GM21360 (cell line): ENCODE measurements around the gene ARFGAP1.

Experiments
- ATAC-seq: cut with Tn5 transposase; IDR thresholded peaks from one replicate; pipeline ENCODE4 v1.9.1; 2021; ENCODE audit warnings: mild to moderate bottlenecking, moderate library complexity; ENCODE audit not compliant: unreplicated experiment

Gene ARFGAP1

DNA sequence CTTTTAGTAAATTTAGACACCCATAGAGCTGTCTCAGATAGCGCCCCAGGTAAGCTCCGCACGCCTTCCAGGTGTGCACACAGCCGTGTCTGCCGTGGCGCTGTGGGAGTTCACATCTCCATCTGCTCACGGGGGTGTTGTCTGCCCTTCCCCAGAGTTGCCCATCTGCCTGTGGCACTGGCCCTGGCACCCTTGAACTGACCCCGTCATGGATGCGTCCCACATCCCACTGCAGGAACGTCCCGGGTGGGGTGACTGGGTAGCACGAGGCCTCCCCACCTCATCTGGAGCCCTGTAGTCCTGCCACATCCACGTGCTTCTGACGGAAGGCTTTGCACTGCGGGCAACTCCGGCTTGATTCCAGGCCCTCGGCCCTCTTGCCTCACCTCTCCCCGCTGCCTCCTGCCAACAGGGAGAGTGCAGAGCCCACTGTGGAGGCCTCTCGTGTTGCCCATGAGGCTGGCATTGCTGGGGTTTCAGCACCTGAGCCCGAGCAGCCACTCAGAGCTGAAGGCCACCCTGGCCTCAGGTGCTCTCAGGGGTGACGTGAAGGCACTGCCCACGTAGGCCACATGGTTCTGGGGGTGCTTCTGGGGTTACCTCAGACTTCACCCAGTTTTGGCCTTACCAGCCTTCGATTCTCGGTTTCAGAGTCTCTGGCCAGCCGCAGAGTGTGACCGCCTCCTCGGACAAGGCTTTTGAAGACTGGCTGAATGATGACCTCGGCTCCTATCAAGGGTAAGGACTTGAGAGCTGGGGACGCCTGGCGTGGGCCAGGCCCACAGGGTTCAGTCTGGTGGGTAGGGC lies 5.1 kb downstream of the ARFGAP1 start:
- no peak for ATAC-seq

DNA sequence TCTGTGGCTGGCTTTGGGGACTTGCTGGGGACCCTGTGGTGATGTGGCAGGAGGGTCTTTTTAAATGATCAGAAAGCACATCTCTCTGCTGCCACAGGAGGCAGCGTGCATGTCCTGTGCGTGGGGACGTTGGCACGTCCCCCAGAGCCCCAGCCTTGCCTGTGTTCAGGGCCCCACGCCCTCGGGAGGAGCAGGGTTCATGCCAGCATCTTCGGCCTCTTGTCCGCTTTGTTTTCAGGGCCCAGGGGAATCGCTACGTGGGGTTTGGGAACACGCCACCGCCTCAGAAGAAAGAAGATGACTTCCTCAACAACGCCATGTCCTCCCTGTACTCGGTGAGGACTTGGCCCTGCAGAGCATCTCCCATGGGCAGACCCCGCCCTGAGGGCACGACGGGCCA lies 6.0 kb downstream of the ARFGAP1 start:
- no peak for ATAC-seq

DNA sequence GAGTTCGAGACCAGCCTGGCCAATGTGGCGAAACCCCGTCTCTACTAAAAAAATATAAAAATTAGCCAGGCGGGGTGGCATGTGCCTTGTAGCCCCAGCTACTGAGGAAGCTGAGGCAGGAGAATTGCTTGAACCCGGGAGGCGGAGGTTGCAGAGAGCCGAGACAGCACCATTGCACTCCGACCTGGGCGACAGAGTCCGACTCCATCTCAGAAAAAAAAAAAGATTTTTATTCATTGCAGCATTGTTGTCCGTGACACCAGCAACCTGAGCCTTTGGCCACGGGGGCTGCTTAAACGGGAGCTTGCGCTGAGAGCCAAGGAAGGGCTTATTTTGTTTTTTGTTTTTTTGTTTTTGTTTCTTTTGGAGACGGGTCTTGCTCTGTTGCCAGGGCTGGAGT lies 7.3 kb downstream of the ARFGAP1 start:
- ATAC-seq = no peak

DNA sequence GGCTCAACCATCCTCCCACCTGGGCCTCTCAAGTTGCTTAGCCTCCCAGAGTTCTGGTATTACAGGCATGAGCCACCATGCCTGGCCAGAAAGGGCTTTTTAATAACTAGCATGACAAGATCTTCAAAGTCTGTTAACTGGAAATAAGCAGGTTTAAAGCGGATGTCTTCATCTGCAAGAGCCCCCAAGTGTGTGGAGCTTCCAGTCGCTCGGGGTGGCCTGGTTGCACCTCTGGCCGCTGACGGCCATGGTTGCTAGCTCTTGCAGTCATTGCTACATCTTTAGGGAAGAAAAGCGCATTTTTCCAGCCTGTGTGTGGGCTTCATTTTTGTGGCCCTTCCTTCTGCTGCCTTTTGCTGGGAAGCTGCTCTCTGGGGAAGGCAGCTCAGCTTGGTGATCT lies 7.8 kb downstream of the ARFGAP1 start:
- ATAC-seq = no peak

DNA sequence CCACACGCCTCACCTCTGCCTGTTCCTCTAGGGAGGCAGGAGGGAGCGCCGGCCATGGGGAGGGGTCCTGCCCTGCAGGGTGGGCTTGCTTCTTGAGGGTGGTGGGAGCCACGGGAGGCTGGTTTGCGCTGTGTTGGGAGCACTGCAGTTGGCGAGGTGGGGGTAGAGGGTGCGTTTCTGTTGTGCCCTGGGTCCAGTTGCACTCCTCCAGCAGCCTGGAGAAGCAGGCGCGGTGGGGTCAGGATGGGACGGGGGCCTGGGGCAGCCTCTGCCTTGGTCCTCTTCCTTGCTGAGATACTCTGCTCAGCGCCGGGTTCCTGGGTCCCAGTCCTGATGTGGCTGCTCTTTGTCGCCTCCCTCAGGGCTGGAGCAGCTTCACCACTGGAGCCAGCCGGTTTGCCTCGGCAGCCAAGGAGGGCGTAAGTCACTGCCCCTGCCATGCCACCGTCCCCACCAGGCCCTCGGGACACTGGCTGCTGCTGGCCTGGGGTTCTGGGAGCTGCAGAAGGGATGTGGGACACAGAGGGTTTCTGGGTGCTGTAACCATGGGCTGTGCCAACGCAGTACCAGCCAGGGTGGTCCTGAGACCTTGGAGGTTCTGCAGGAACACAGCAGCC lies 8.4 kb downstream of the ARFGAP1 start:
- no peak for ATAC-seq

DNA sequence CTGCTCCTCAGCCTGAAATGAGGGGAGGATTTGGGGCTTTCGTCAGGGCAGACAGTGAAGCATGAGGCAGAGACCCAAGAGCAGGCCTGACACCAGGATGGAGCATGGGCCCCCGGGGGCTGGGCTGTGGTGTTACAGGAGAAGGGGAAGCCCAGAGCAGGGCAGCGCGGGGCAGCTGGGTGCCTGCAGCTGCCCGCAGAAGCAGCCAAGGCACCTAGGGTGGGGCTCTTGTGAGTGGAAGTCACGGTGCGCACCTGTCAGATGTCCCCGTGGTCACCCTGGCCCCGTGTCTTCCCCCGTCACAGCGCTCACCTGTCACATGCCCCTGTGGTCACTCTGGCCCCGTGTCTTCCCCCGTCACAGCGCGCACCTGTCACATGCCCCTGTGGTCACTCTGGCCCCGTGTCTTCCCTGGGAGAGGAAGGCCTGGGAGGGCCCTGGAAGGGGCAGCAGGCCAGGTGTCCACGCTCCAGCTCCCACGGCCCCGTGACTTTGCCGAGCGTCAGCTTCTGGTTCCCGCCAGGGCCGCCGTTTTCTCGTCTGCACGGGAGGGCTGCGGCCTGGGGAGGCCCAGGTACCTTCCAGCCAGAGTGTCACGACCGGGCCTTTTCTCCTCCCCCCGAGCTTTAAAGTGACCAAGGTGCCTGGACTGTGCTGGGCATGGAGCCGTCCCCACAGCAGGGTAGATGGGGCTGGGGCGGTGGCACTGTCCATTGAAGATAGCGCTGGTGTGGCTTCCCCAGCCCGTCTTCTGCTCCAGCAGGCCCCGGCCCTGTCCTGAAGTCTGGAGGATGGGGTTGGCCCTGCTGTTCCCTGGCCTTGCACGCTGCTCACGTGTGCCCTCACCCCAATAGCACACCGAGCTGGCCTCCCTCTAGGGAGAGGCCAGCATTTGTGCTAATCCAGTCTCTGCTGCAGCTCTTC lies 9.4 kb downstream of the ARFGAP1 start:
- ATAC-seq = no peak

DNA sequence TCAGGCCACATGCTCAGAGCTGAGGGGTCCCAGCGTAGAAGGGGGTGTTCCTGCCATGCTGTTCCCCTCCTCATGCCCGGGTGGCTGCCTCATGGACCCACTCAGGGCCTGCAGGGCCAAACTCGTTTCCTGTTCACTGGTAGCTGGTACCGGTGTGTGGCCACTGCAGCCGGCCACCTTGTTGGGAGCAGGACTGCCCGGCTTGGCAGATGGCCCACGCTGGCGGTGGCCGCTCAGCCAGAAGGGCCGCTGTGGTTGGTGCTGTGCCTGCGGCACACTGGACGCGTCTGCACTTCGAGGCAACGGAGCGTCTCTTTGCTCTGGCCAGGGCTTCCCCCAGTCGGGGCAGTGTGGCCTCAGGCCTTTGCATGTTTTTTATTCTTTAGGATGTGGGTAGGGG lies 10.3 kb downstream of the ARFGAP1 start:
- no peak for ATAC-seq

DNA sequence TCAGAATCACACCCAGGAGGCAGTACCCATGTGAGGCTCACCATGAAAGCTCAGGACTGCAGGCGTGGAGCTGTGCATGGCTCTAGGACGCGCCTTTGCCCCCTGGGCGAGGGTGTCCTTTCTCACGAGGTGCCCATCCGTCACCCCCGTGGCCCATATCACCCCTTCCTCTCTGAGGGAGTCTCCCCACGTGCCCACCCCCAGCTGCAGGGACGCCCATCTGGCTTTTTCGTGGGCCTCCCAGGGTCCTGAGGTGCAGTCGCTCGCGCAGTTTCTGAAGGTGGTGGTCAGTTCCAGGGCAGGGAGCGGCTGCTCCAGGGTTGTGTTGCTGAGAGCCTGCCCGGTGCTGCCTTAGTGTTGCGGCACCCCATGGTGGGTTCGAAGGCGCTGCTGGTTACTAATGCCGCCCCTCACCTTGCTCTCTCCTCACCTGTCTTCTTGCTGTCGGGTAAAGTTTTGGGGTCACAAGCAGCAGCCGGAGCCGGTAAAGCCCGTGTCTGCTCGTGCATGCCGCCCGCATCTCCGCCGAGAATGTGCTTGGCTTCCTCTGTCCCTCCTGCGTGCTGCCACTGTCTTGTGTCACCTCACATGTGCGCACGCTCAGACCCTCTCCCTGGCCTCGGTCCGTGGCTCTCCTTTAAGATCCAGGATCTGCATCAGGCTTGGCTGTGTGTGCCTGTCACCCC lies 10.9 kb downstream of the ARFGAP1 start:
- no peak for ATAC-seq

DNA sequence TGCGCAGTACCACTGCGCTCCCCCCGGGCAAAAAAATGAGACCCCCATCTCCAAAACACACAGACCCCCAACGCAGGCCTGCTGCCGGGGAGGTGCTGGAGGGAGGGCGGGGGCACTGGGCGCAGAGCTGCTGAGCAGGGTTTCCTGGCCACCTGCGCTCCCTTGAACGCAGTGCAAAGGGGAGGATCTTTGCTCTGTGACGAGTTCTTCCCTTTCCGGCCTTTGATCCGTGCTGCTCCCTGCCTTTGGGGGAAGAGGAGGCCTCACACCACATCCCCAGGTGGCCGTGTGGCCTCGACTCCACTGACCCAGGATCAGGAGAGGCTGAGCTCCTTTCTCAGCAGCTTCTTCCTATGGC lies 11.4 kb downstream of the ARFGAP1 start:
- no peak for ATAC-seq

DNA sequence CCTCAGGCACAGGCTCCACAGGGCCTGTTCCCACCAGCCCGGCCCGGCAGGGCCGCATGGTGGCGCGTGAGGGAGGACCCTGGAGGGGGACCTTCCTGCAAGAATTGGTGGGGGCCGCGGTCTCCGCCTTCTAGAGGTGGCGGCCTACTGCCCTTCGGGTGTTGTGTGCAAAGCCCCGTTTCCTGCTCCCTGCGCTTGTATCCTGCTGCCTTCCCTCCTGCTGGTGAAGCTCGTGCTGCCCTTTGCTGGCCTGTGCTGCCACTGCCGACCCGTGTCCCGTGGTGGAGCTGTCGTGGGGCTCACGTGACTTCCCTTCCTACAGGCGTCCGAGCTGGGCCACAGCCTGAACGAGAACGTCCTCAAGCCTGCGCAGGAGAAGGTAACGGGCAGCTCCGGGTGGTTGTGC lies 11.9 kb downstream of the ARFGAP1 start:
- no peak for ATAC-seq

DNA sequence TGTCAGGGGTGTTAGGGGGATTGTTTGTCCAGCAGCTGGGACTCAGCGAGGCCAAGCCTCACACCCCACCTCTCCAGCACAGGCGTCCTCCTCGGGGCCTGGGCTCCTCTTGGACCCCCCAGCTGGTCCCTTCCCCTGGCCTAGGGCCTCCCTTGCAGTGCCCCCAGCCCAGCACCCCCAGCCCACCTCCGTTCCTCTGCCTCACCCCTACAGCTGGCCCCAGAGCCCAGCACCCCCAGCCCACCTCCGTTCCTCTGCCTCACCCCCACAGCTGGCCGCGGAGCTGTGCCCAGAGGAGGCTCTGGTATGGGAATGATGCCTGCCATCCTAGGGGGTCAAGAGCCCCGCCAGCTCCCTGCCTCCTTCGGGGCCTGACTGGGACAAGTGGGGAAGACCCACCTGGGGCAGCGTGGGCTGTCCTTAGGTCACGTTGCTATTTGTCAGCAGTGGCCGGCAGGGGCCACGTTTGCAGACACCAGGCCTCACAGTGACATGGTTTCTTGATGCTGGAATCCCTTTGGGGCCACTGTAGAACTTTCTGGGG lies 12.4 kb downstream of the ARFGAP1 start:
- no peak for ATAC-seq

DNA sequence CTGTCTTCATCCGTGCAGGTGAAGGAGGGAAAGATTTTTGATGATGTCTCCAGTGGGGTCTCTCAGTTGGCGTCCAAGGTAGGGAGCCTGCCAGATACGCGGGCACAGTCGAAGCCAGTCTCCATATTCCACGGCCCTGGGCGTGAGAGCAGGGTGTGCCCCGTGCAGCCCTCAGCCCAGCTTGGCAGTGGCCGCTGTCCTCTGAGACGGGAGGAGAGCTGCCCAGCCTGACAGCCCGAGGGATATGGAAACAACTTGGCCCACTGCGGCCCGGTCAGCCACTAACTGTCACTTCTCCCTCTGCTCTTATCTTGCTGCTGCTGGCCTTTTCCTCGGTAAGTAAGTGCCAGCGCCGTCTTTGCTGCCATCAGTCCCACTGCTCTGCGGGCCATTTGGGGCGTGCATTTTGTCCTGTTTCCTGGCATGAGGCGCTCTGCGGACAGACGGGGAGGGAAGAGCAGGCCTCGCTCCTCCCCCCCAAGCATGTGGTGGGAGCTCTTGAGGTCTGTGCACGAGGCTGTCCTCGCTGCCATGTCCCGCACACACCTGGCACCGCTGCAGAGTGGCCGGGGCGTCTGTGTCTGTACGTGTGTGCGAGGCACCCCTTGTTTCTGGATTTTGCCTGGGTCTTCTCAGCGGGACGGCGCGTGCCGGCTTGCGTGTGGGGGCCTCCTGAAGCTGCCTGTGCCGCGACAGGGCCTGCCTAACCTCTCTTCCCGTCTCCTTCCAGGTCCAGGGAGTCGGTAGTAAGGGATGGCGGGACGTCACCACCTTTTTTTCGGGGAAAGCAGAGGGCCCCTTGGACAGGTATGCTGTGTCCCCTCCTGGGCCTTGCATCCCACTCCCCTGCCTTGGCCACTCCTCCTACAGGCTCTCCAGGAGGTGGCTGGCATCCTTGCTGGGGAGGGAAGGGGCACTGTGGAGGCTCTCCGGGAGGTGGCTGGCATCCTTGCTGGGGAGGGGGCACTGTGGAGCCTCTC lies 13.3 kb downstream of the ARFGAP1 start:
- ATAC-seq = no peak

DNA sequence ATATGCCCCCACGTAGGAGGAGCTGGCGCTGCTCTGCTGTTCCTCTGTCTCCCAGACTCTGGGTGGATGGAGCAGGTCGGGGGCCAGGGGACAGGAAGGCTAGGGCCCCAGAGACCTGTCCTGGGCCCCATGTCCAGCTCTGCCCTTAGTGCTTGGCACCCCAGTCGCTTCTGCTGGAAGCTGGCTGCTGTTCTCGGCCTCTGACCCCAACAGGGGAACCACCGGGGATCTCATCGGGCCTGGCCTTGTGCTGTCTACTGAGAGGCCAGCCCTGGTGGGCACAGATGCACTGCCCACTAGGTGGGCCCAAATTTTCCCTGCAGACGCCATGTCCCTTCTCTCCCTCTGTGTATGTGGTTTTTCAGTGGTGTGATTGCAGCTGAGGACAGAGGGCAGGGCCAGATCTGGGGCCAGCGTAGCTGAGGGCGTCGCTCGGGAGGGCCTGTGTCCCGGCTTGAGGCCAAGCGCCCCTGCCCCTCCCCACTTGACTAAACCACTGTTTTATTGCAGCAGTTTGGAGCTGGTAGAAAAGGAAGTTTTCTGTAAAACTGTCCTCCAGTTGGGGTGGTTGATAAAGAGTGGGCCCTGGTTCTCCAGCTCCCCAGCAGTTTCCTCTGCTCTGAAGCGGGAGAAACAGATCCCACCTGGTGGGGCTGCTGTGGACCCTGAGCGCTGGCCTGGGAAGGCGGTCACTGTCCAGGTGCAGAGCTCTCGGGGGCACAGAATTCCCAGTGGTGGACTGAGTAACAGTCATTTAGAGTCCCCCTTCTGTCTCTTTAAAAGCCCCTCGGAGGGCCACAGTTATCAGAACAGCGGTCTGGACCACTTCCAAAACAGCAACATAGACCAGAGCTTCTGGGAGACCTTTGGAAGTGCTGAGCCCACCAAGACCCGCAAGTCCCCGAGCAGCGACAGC lies 14.4 kb downstream of the ARFGAP1 start:
- no peak for ATAC-seq

DNA sequence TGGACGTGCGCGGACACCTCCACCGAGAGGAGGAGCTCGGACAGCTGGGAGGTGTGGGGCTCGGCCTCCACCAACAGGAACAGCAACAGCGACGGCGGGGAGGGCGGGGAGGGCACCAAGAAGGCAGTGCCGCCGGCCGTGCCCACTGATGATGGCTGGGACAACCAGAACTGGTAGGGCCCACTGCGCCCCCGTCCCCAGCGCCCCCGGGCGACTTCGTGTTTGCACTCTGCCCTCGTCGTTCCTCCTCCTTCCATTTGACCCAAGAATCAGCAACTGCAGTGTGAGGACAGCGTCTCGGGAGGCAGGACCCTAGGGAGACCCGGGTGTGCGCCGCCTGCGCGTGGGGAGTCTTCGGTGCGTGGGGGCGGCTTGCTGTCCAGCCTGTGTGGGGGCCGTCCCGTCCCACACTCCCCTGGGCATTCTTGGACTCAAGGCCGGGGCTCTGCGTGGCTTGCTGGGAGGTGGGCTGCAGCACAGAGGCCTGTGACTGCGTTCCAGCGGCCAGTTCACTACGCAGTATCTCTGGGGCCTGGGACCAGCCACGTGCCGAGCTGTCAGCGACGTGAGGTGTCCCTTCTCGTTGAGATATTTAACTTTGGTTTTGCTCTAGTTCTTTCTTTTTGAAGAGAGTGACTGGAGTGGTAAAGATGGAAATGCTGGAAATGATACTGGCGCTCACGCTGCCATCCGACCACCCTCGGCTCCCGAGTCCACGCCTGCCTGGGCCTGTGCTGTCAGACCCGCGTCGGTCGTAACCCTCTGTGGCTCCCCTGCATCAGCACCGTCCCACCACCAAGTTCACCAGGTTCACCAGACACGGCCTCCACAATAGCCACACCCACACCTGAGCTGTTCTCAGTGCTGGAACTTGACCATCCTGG lies 15.3 kb downstream of the ARFGAP1 start:
- ATAC-seq = no peak

DNA sequence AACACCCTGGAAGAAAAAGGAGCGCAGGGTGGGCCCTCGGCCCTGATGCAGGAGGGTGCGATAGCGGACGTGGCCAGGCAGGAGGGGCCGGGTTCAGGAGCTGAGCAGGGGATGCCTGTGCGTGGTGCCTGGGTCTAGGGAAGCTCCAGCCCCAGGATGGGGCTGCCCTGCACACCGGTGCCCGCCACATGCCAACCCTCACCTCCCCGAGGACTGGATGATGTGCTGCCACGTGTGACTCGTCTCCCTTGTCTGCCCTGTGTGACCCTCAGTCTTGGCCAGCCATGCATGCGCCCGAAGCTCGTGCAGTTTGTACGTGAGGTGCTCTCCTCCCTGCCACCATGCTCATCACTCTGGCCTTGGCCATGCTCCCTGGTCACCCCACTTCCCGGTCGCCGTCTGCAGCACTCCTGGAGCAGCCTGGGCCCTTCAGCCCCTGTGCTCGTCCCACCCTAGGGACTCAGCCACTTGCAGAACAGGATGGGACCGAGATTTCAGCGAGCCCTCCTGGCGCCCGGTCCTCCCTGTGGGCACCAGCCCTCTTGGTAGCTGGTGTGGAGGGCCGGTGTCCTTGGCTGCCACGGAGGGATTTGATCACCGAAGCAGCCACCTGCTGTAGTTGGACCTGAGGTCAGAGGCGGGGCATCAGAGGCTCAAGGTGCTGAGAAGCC lies 16.1 kb downstream of the ARFGAP1 start:
- ATAC-seq = no peak

DNA sequence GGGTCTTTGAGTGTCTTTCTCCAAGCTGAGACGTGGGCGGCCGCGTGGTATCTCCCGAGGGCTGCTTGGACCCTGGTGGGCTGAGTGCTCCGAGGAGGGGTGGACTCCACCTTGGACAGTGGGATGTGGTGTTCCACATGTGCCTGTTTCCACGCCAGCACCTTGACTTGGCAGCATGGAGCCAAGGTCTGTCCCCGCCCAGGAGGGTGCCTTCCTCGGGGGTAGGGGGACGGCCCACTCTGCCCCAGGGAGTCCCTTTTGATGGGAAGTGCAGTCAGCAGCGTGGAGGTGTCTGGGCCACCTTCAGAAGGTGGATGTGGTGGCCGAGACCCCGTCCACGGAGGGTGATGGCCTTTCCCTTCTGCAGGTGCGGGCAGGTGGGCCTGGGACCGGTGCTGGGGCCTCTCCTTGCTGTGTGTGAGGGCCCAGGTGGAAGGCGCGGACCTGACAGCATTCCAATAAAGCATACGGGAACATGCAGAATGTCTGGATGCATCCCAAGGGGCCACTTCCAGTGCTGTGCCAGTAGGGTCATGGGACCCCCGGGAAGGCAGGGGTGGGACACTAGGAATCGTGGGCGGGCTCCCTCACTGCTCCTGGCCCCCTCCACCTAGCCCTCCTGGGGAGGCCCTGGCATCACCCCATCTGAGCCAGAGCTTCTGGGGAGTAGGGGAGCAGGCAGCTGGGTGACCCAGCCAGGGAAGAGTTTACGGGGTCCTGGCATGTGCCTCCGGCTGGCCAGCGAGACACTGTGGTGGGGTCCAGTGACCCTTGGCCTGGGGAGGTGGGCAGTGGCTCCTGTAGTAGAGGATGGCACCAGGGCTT lies 16.9 kb downstream of the ARFGAP1 start:
- ATAC-seq = no peak
